T-helper 2 cell treated with Interferon-gamma antibody and Interleukin-4, amounts not matched to agents 5 μg/mL and 100 μg/mL, for 36 hours (primary cell): ENCODE measurements around the gene APBA3.
A peak's percentile ranks its signal among the peaks of the same experiment; 100 is the strongest.

Source experiments
- DNase-seq: peaks from one replicate; pipeline ENCODE4 v3.0.0; 2021; ENCODE audit warnings: low spot score
- H3K27ac Mint-ChIP-seq: one replicate; pipeline ENCODE4 v1.8.0; 2021; ENCODE audit warnings: mild to moderate bottlenecking, mixed read lengths
- H3K27me3 Mint-ChIP-seq: one replicate; pipeline ENCODE4 v1.8.0; 2021; ENCODE audit warnings: low read depth, mixed read lengths
- H3K36me3 Mint-ChIP-seq: one replicate; pipeline ENCODE4 v1.8.0; 2021; ENCODE audit warnings: low read depth, mixed read lengths
- H3K4me1 Mint-ChIP-seq: one replicate; pipeline ENCODE4 v1.8.0; 2021; ENCODE audit warnings: low read depth, mixed read lengths
- H3K4me3 Mint-ChIP-seq: one replicate; pipeline ENCODE4 v1.8.0; 2022; ENCODE audit warnings: mild to moderate bottlenecking, moderate library complexity, mixed read lengths
- H3K9me3 Mint-ChIP-seq: one replicate; pipeline ENCODE4 v1.8.0; 2021; ENCODE audit warnings: mixed read lengths

Gene APBA3

GRCh38 chr19:3737487-3738205 is 23.8 kb downstream of the APBA3 start:
- H3K27ac Mint-ChIP-seq: no peak overlapping the region
- no peak for DNase-seq
- H3K4me3 Mint-ChIP-seq: no peak overlapping the region
- no peaks in the 10 kb centered on the region for H3K36me3 Mint-ChIP-seq
- no peaks in the 10 kb centered on the region for H3K27me3 Mint-ChIP-seq
- peaks cover 3% of the 10 kb centered on the region for H3K4me1 Mint-ChIP-seq
- H3K9me3 Mint-ChIP-seq: no peaks in the 10 kb centered on the region

- H3K27me3 Mint-ChIP-seq: no peaks in the 10 kb centered on the region
- no peak for DNase-seq
- H3K9me3 Mint-ChIP-seq: no peaks in the 10 kb centered on the region
- no peak overlapping the region for H3K4me3 Mint-ChIP-seq
- H3K27ac Mint-ChIP-seq: no peak overlapping the region
- H3K36me3 Mint-ChIP-seq: no peaks in the 10 kb centered on the region
- H3K4me1 Mint-ChIP-seq: peaks cover 3% of the 10 kb centered on the region
Observed at GRCh38 chr19:3736106-3736724, 25.3 kb downstream of the APBA3 start.

GRCh38 chr19:3734310-3734600 is 27.2 kb downstream of the APBA3 start:
- H3K9me3 Mint-ChIP-seq: no peaks in the 10 kb centered on the region
- H3K4me3 Mint-ChIP-seq: no peak overlapping the region
- H3K27ac Mint-ChIP-seq: no peak overlapping the region
- H3K4me1 Mint-ChIP-seq: peaks cover under 1% of the 10 kb centered on the region
- no peak for DNase-seq
- H3K36me3 Mint-ChIP-seq: no peaks in the 10 kb centered on the region
- no peaks in the 10 kb centered on the region for H3K27me3 Mint-ChIP-seq

- Mint-ChIP-seq H3K27ac (no peak overlapping the region), H3K4me1 (no peaks in the 10 kb centered on the region), H3K27me3 (no peaks in the 10 kb centered on the region), H3K36me3 (no peaks in the 10 kb centered on the region), H3K4me3 (no peak overlapping the region), H3K9me3 (no peaks in the 10 kb centered on the region)
- DNase-seq: no peak
Observed at GRCh38 chr19:3733549-3734309, 27.8 kb downstream of the APBA3 start.

GRCh38 chr19:3732108-3732507 is 29.4 kb downstream of the APBA3 start:
- Mint-ChIP-seq H3K9me3 (no peaks in the 10 kb centered on the region), H3K27me3 (no peaks in the 10 kb centered on the region), H3K4me1 (no peaks in the 10 kb centered on the region), H3K27ac (no peak overlapping the region), H3K4me3 (no peak overlapping the region), H3K36me3 (no peaks in the 10 kb centered on the region)
- no peak for DNase-seq

GRCh38 chr19:3730457-3730958 is 31.0 kb downstream of the APBA3 start:
- Mint-ChIP-seq H3K9me3 (no peaks in the 10 kb centered on the region), H3K27ac (no peak overlapping the region), H3K4me1 (no peaks in the 10 kb centered on the region), H3K27me3 (no peaks in the 10 kb centered on the region), H3K36me3 (no peaks in the 10 kb centered on the region), H3K4me3 (no peak overlapping the region)
- DNase-seq: no peak

- Mint-ChIP-seq H3K9me3 (no peaks in the 10 kb centered on the region), H3K4me1 (peaks cover 2% of the 10 kb centered on the region), H3K27ac (no peak overlapping the region), H3K36me3 (no peaks in the 10 kb centered on the region), H3K27me3 (peaks cover 26% of the 10 kb centered on the region), H3K4me3 (no peak overlapping the region)
- DNase-seq: no peak
Observed at GRCh38 chr19:3725640-3726310, 35.7 kb downstream of the APBA3 start.

- Mint-ChIP-seq H3K9me3 (no peaks in the 10 kb centered on the region), H3K4me1 (peaks cover 2% of the 10 kb centered on the region), H3K4me3 (no peak overlapping the region), H3K36me3 (no peaks in the 10 kb centered on the region), H3K27me3 (peaks cover 32% of the 10 kb centered on the region), H3K27ac (no peak overlapping the region)
- no peak for DNase-seq
Observed at GRCh38 chr19:3725121-3725520, 36.4 kb downstream of the APBA3 start.

- Mint-ChIP-seq H3K4me1 (peaks cover 2% of the 10 kb centered on the region), H3K4me3 (no peak overlapping the region), H3K36me3 (no peaks in the 10 kb centered on the region), H3K27me3 (peaks cover 39% of the 10 kb centered on the region), H3K27ac (no peak overlapping the region), H3K9me3 (no peaks in the 10 kb centered on the region)
- no peak for DNase-seq
Observed at GRCh38 chr19:3723883-3724282, 37.6 kb downstream of the APBA3 start.

- H3K27ac Mint-ChIP-seq: no peak overlapping the region
- peaks cover 39% of the 10 kb centered on the region for H3K27me3 Mint-ChIP-seq
- no peaks in the 10 kb centered on the region for H3K9me3 Mint-ChIP-seq
- no peak for DNase-seq
- peaks cover 2% of the 10 kb centered on the region for H3K4me1 Mint-ChIP-seq
- no peaks in the 10 kb centered on the region for H3K36me3 Mint-ChIP-seq
- no peak overlapping the region for H3K4me3 Mint-ChIP-seq
Observed at GRCh38 chr19:3723110-3723488, 38.4 kb downstream of the APBA3 start.

- H3K36me3 Mint-ChIP-seq: no peaks in the 10 kb centered on the region
- no peak overlapping the region for H3K4me3 Mint-ChIP-seq
- peaks cover 39% of the 10 kb centered on the region for H3K27me3 Mint-ChIP-seq
- no peak overlapping the region for H3K27ac Mint-ChIP-seq
- H3K9me3 Mint-ChIP-seq: no peaks in the 10 kb centered on the region
- H3K4me1 Mint-ChIP-seq: peaks cover 2% of the 10 kb centered on the region
- DNase-seq: no peak
Observed at GRCh38 chr19:3722443-3723109, 38.9 kb downstream of the APBA3 start.

GRCh38 chr19:3721887-3722442 is 39.5 kb downstream of the APBA3 start:
- Mint-ChIP-seq H3K36me3 (no peaks in the 10 kb centered on the region), H3K4me1 (peaks cover 2% of the 10 kb centered on the region), H3K9me3 (no peaks in the 10 kb centered on the region), H3K27ac (no peak overlapping the region), H3K4me3 (no peak overlapping the region), H3K27me3 (peaks cover 39% of the 10 kb centered on the region)
- DNase-seq: no peak

- peak; percentile 79 for DNase-seq
- Mint-ChIP-seq H3K4me1 (peaks cover 2% of the 10 kb centered on the region), H3K27me3 (peaks cover 39% of the 10 kb centered on the region), H3K4me3 (peak overlapping the region; percentile 12), H3K9me3 (no peaks in the 10 kb centered on the region), H3K36me3 (no peaks in the 10 kb centered on the region), H3K27ac (no peak overlapping the region)
Observed at GRCh38 chr19:3721131-3721886, 40.2 kb downstream of the APBA3 start.
